NK-92 treated with Interleukin-12 subunit alpha and Interleukin-12 subunit beta, amount 100 ng/mL, for 24 hours (cell line): ENCODE data around the gene ACP2.

Experiments used
- DNase-seq: peaks from one replicate; lab custom pipeline; 2025; lab: John Stamatoyannopoulos, UW

ACP2 gene

GRCh38 chr11:47248664-47249377 is at the start of gene ACP2:
Gene ACP2, minus strand, starts transcription at chr11:47248814. Its CDS starts 25 bp downstream, at chr11:47248789.
- DNase-seq = peak; percentile 79

GRCh38 chr11:47296045-47296444 is 47.4 kb upstream of the ACP2 start:
- DNase-seq = no peak

- DNase-seq = no peak
Measured at GRCh38 chr11:47295385-47295784, 46.8 kb upstream of the ACP2 start.

- no peak for DNase-seq
Measured at GRCh38 chr11:47289856-47290255, 41.2 kb upstream of the ACP2 start.

- DNase-seq = no peak
Measured at GRCh38 chr11:47288066-47288465, 39.5 kb upstream of the ACP2 start.

- no peak for DNase-seq
Measured at GRCh38 chr11:47285969-47286770, 37.6 kb upstream of the ACP2 start.

GRCh38 chr11:47284151-47284550 is 35.5 kb upstream of the ACP2 start:
- DNase-seq = no peak

GRCh38 chr11:47282462-47282861 is 33.8 kb upstream of the ACP2 start:
- no peak for DNase-seq

GRCh38 chr11:47280860-47281259 is 32.2 kb upstream of the ACP2 start:
- no peak for DNase-seq

- no peak for DNase-seq
Measured at GRCh38 chr11:47280099-47280498, 31.5 kb upstream of the ACP2 start.

GRCh38 chr11:47278769-47279168 is 30.2 kb upstream of the ACP2 start:
- no peak for DNase-seq

- no peak for DNase-seq
Measured at GRCh38 chr11:47278058-47278457, 29.4 kb upstream of the ACP2 start.

- no peak for DNase-seq
Measured at GRCh38 chr11:47276923-47277322, 28.3 kb upstream of the ACP2 start.

GRCh38 chr11:47274495-47275235 is 26.1 kb upstream of the ACP2 start:
- DNase-seq = no peak

GRCh38 chr11:47272706-47273105 is 24.1 kb upstream of the ACP2 start:
- DNase-seq = no peak

- DNase-seq = no peak
Measured at GRCh38 chr11:47271961-47272661, 23.5 kb upstream of the ACP2 start.

- DNase-seq = no peak
Measured at GRCh38 chr11:47271328-47271727, 22.7 kb upstream of the ACP2 start.

- DNase-seq = peak; percentile 15
Measured at GRCh38 chr11:47270331-47271271, 22.0 kb upstream of the ACP2 start.

GRCh38 chr11:47269829-47270305 is 21.3 kb upstream of the ACP2 start, which contains the start of gene MADD:
Gene MADD, plus strand, starts transcription at chr11:47270133.
- DNase-seq = peak; percentile 86

- peak; percentile 86 for DNase-seq
Measured at GRCh38 chr11:47269002-47269828, 20.6 kb upstream of the ACP2 start.
